PC-9 (cell line): ENCODE data around the gene ATP11A. TPM values are rescaled to one million over a fixed set of nuclear protein-coding genes. Genes with fewer than 3 reads are reported as not detected.
"Not testable (repeated sequence)": the region's sequence is repeated elsewhere in the genome, so short reads cannot be mapped to it uniquely, and the experiment has no call there.

Experiments
- BruUV-seq: library from RNA; stranded (reverse); fragments of 400-500 nt; replicated peaks from 2 replicates; lab custom pipeline; 2021; lab: Mats Ljungman, UMichigan
- CTCF ChIA-PET: fragments of 300-600 bp; sonication (Branson Sonifier 250); formaldehyde crosslinking; loops from one replicate; lab custom pipeline; 2022; ENCODE audit warnings: antibody characterized with exemption; lab: Charles Lee
- POLR2A ChIA-PET: fragments of 300-600 bp; sonication (Branson Sonifier 250); formaldehyde crosslinking; loops from one replicate; lab custom pipeline; 2022; ENCODE audit warnings: antibody characterized with exemption; ENCODE audit not compliant: unreplicated experiment; lab: Charles Lee
- DNase-seq, 2 experiments: peaks; one replicate each; pipeline versions ENCODE4 v3.0.0 to v3.0.0-alpha.2; 2015 to 2022; ENCODE audit warnings: mixed read lengths in 1 of 2
- H2AFZ ChIP-seq: fragments of 200-600 bp; sonication (generic); 2 replicates; pipeline ENCODE4 v1.8.1; 2017; ENCODE audit warnings: antibody characterized with exemption
- H3F3A ChIP-seq: fragments of 200-600 bp; sonication (generic); 2 replicates; pipeline ENCODE4 v1.8.1; 2017; ENCODE audit warnings: antibody characterized with exemption, mild to moderate bottlenecking, low read depth; ENCODE audit not compliant: insufficient read depth
- H3K27ac ChIP-seq: fragments of 200-600 bp; sonication (generic); 2 replicates; pipeline ENCODE4 v1.6.1; 2016; ENCODE audit warnings: mixed run types
- H3K27me3 ChIP-seq: fragments of 200-600 bp; sonication (generic); 2 replicates; pipeline ENCODE4 v1.6.1; 2016; ENCODE audit warnings: low read depth, mixed run types; ENCODE audit not compliant: insufficient read depth
- H3K36me3 ChIP-seq: fragments of 200-600 bp; sonication (generic); 2 replicates; pipeline ENCODE4 v1.6.1; 2016; ENCODE audit warnings: low read depth, mixed run types
- H3K4me1 ChIP-seq: fragments of 200-600 bp; sonication (generic); replicated peaks from 2 replicates; pipeline ENCODE4 v1.6.1; 2016; ENCODE audit warnings: mixed run types; ENCODE audit not compliant: insufficient read depth
- H3K4me2 ChIP-seq: fragments of 200-600 bp; sonication (generic); 2 replicates; pipeline ENCODE4 v1.6.1; 2017; ENCODE audit warnings: mixed run types
- H3K4me3 ChIP-seq: fragments of 200-600 bp; sonication (generic); 2 replicates; pipeline ENCODE4 v1.6.1; 2016; ENCODE audit warnings: mixed run types
- H3K79me2 ChIP-seq: fragments of 200-600 bp; sonication (generic); 2 replicates; pipeline ENCODE4 v1.6.1; 2017; ENCODE audit warnings: low read depth, mixed run types
- H3K9me2 ChIP-seq: fragments of 200-600 bp; sonication (generic); 2 replicates; pipeline ENCODE4 v1.8.1; 2017; ENCODE audit warnings: mild to moderate bottlenecking; ENCODE audit not compliant: insufficient read depth
- H3K9me3 ChIP-seq: fragments of 200-600 bp; sonication (generic); 2 replicates; pipeline ENCODE4 v1.8.1; 2016; ENCODE audit warnings: low read depth; ENCODE audit not compliant: insufficient read depth
- H4K20me1 ChIP-seq: fragments of 200-600 bp; sonication (generic); 2 replicates; pipeline ENCODE4 v1.8.1; 2017; ENCODE audit not compliant: insufficient read depth
- CTCF ChIP-seq: fragments of 200-600 bp; sonication (generic); conservative IDR thresholded peaks from 2 replicates; pipeline ENCODE4 v1.6.1; 2017; ENCODE audit warnings: mixed run types, antibody characterized with exemption, mild to moderate bottlenecking, moderate library complexity
- EZH2 ChIP-seq: fragments of 200-600 bp; sonication (generic); IDR thresholded peaks from 2 replicates; pipeline ENCODE4 v1.8.0; 2017; ENCODE audit warnings: antibody characterized with exemption, low read depth
- intact Hi-C: fragments of 100-400 bp; cut with micrococcal nuclease; formaldehyde crosslinking; loops from one replicate; pipeline ENCODE4 v1.10.0; 2022; ENCODE audit not compliant: unreplicated experiment
- total RNA-seq: library from RNA; stranded (reverse); gene quantifications from 2 replicates; pipeline ENCODE4 v1.2.3, GENCODE V29; 2021

ATP11A gene
- total RNA-seq, 1 experiment from 2014 or later: 92.2 TPM

- no peak for TF ChIP-seq EZH2
- no peak for TF ChIP-seq CTCF
- no peaks in the 10 kb centered on the region for H3K27me3 ChIP-seq
- H3K4me2 ChIP-seq: no peak overlapping the region
- H3K36me3 ChIP-seq: no peaks in the 10 kb centered on the region
- DNase-seq: no peak
- intact Hi-C loops: no loop called here
- no TSS peak for BruUV-seq
- no peak overlapping the region for H3K4me3 ChIP-seq
- H3K27ac ChIP-seq: no peak overlapping the region
- no peaks in the 10 kb centered on the region for H3K9me2 ChIP-seq
- H4K20me1 ChIP-seq: 0 out of 2 replicates have a peak, but pooled peaks cover 3% of the 10 kb centered on the region
- no peak overlapping the region for H2AFZ ChIP-seq
- no peaks in the 10 kb centered on the region for H3K79me2 ChIP-seq
- peaks cover 34% of the 10 kb centered on the region; the same call in 1 of the 2 replicates for H3F3A ChIP-seq
- CTCF ChIA-PET: no interaction called here
- no peaks in the 10 kb centered on the region for H3K9me3 ChIP-seq
- no peaks in the 10 kb centered on the region for H3K4me1 ChIP-seq
- POLR2A ChIA-PET: no interaction called here
Measured at GRCh38 chr13:112883241-112883945, 193.6 kb downstream of the ATP11A start.

- H3K79me2 ChIP-seq, H3K27me3 ChIP-seq, DNase-seq, H3K9me2 ChIP-seq, H3K4me2 ChIP-seq, H2AFZ ChIP-seq, POLR2A ChIA-PET, BruUV-seq, H3K4me3 ChIP-seq, H3K36me3 ChIP-seq, intact Hi-C loops, CTCF ChIA-PET, H3K9me3 ChIP-seq, H3K27ac ChIP-seq, H3K4me1 ChIP-seq, H4K20me1 ChIP-seq: not testable (repeated sequence)
- H3F3A ChIP-seq: peaks cover 27% of the 10 kb centered on the region; the same call in 1 of the 2 replicates
Measured at GRCh38 chr13:112884700-112885099, 194.9 kb downstream of the ATP11A start.

GRCh38 chr13:112885242-112885781, 195.5 kb downstream of the ATP11A start:
- Histone ChIP-seq H3F3A (peaks cover 27% of the 10 kb centered on the region; the same call in 1 of the 2 replicates), H3K36me3 (no peaks in the 10 kb centered on the region), H3K9me3 (no peaks in the 10 kb centered on the region), H3K4me2 (no peak overlapping the region), H3K9me2 (no peaks in the 10 kb centered on the region), H4K20me1 (0 out of 2 replicates have a peak, but pooled peaks cover 3% of the 10 kb centered on the region), H3K4me3 (no peak overlapping the region), H3K4me1 (no peaks in the 10 kb centered on the region), H3K27me3 (peaks cover 15% of the 10 kb centered on the region), H2AFZ (no peak overlapping the region), H3K79me2 (no peaks in the 10 kb centered on the region), H3K27ac (no peak overlapping the region)
- TF ChIP-seq EZH2 (no peak), CTCF (no peak)
- no peak for DNase-seq
- BruUV-seq: no TSS peak
- POLR2A ChIA-PET: no interaction called here
- intact Hi-C loops: no loop called here
- CTCF ChIA-PET: interaction anchor here (0.6 kb wide), 1 partner anchor 9 kb away, joined by 3 read pairs; no protein-coding TSS in a partner anchor
